Trophoblast cell (in vitro differentiated cells and primary cell): ENCODE results near the gene DDO.
A peak's percentile ranks its signal among the peaks of the same experiment; 100 is the strongest.

ENCODE experiments used
- DNase-seq, 2 donors: peaks; one replicate each; pipeline ENCODE4 v3.0.0-alpha.2; 2016
- H2AFZ ChIP-seq: 2 replicates; pipeline ENCODE4 v1.6.1; 2013; ENCODE audit warnings: low read length, moderate library complexity, mild to moderate bottlenecking; ENCODE audit not compliant: insufficient read depth, poor library complexity
- H2AK5ac ChIP-seq: 2 replicates; pipeline ENCODE4 v1.6.1; 2013; ENCODE audit warnings: mild to moderate bottlenecking, low read length
- H2BK120ac ChIP-seq: 2 replicates; pipeline ENCODE4 v1.6.1; 2013; ENCODE audit warnings: low read length, mild to moderate bottlenecking, moderate library complexity; ENCODE audit not compliant: insufficient read depth, poor library complexity
- H2BK12ac ChIP-seq: 2 replicates; pipeline ENCODE4 v1.6.1; 2013; ENCODE audit warnings: mild to moderate bottlenecking, low read length, moderate library complexity
- H2BK5ac ChIP-seq: 2 replicates; pipeline ENCODE4 v1.6.1; 2013; ENCODE audit warnings: low read length, low read depth, moderate library complexity, mild to moderate bottlenecking; ENCODE audit not compliant: poor library complexity
- H3K14ac ChIP-seq: 2 replicates; pipeline ENCODE4 v1.6.1; 2013; ENCODE audit warnings: mild to moderate bottlenecking, low read length
- H3K18ac ChIP-seq: 2 replicates; pipeline ENCODE4 v1.6.1; 2013; ENCODE audit warnings: mild to moderate bottlenecking, low read length
- H3K23ac ChIP-seq: 2 replicates; pipeline ENCODE4 v1.6.1; 2013; ENCODE audit warnings: low read length
- H3K27ac ChIP-seq: 2 replicates; pipeline ENCODE4 v1.5.1; 2013; ENCODE audit warnings: low read depth, mild to moderate bottlenecking, inconsistent platforms, low read length, moderate library complexity
- H3K27me3 ChIP-seq: 2 replicates; pipeline ENCODE4 v1.6.1; 2013; ENCODE audit warnings: inconsistent platforms, mild to moderate bottlenecking, low read length, moderate library complexity; ENCODE audit not compliant: insufficient read depth
- H3K36me3 ChIP-seq, 2 experiments: 1 replicate in 1 of 2; 2 replicates in 1 of 2; pipeline ENCODE4 v1.6.1; 2013; ENCODE audit warnings: low read length in 2 of 2, mild to moderate bottlenecking in 2 of 2, moderate library complexity in 1 of 2; ENCODE audit not compliant: insufficient read depth in 2 of 2, control insufficient read depth in 1 of 2
- H3K4ac ChIP-seq: 2 replicates; pipeline ENCODE4 v1.6.1; 2013; ENCODE audit warnings: low read depth, mild to moderate bottlenecking, low read length, moderate library complexity
- H3K4me1 ChIP-seq, 2 experiments: 1 replicate in 1 of 2; 2 replicates in 1 of 2; pipeline ENCODE4 v1.6.1; 2013; ENCODE audit warnings: low read length in 2 of 2, mild to moderate bottlenecking in 2 of 2, moderate library complexity in 1 of 2; ENCODE audit not compliant: insufficient read depth in 2 of 2, control insufficient read depth in 1 of 2
- H3K4me2 ChIP-seq: 2 replicates; pipeline ENCODE4 v1.6.1; 2013; ENCODE audit warnings: inconsistent platforms, mild to moderate bottlenecking, low read length, moderate library complexity
- H3K4me3 ChIP-seq: 2 replicates; pipeline ENCODE4 v1.5.1; 2013; ENCODE audit warnings: mild to moderate bottlenecking, low read depth, low read length, inconsistent platforms
- H3K79me1 ChIP-seq: one replicate; pipeline ENCODE4 v1.6.1; 2013; ENCODE audit warnings: low read length
- H3K79me2 ChIP-seq: 2 replicates; pipeline ENCODE4 v1.6.1; 2013; ENCODE audit warnings: low read length, mild to moderate bottlenecking; ENCODE audit not compliant: control insufficient read depth, insufficient read depth, poor library complexity
- H3K9ac ChIP-seq: 2 replicates; pipeline ENCODE4 v1.6.1; 2013; ENCODE audit warnings: mild to moderate bottlenecking, low read length
- H3K9me3 ChIP-seq: 2 replicates; pipeline ENCODE4 v1.6.1; 2013; ENCODE audit warnings: low read depth, mild to moderate bottlenecking, control low read depth, inconsistent platforms, low read length; ENCODE audit not compliant: insufficient read depth
- H4K12ac ChIP-seq: 2 replicates; pipeline ENCODE4 v1.6.1; 2013; ENCODE audit warnings: low read depth, mild to moderate bottlenecking, low read length, moderate library complexity
- H4K8ac ChIP-seq: 2 replicates; pipeline ENCODE4 v1.6.1; 2013; ENCODE audit warnings: low read depth, mild to moderate bottlenecking, low read length, moderate library complexity
- H4K91ac ChIP-seq: one replicate; pipeline ENCODE4 v1.6.1; 2013; ENCODE audit warnings: low read depth, mild to moderate bottlenecking, low read length, moderate library complexity
- WGBS: extraction: QIAGEN DNeasy Blood & Tissue Kit; methylation state at CpG from one replicate; pipeline ENCODE4 v1.1.7; 2013; ENCODE audit warnings: missing lambda C conversion rate; ENCODE audit not compliant: insufficient read length, insufficient coverage; ENCODE audit errors: extremely low coverage; 5-methylcytosine and 5-hydroxymethylcytosine counted together

Gene DDO

DNA sequence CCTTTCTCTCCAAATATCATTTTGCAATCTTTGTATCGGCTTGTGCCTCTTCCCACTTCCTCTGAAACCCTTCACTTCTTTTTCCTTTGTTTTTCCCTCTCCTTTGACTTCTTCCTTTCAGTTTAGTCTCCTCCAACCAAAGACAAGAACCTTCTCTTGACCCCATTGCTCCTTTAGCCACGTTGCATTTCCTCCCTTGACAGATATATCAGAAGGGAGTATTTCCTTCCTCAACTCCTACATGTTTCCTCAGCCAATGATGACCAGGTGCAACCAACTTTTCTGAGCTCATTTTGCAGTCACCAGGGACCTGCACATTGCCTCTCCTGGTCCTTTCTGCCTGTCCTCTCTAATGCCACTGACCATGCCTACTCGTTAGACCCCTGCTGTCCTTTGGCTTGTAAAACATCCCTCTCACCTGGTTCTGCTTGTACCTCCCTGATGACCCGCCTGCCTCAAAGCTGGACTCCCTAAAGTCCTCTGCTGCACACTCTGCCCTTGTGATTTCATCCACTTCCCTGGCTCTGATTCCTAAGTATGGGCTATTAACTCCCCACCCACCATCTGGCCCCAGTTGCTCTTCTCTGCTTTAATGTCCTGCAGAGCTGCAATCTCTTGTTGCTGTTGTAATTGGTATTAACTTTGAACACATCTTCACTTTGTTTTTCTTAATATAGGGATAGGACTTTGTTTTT is 33.6 kb upstream of the DDO start:
- H3K79me2 ChIP-seq: no peaks in the 10 kb centered on the region
- no peaks in the 10 kb centered on the region for H3K4me1 ChIP-seq
- H4K12ac ChIP-seq: no peak overlapping the region
- no peak overlapping the region for H3K14ac ChIP-seq
- no peak overlapping the region for H3K18ac ChIP-seq
- H3K4me3 ChIP-seq: peak overlapping the region; percentile 28
- no peaks in the 10 kb centered on the region for H3K27me3 ChIP-seq
- no peak overlapping the region for H2BK12ac ChIP-seq
- no peak overlapping the region for H3K4ac ChIP-seq
- H3K27ac ChIP-seq: no peak overlapping the region
- WGBS: no CpG with 5 or more reads among the region's 4 CpGs
- H2BK5ac ChIP-seq: no peak overlapping the region
- H2AFZ ChIP-seq: no peak overlapping the region
- H2BK120ac ChIP-seq: no peak overlapping the region
- H4K91ac ChIP-seq: no peak overlapping the region
- peaks cover 1% of the 10 kb centered on the region for H3K9me3 ChIP-seq
- no peak for DNase-seq
- no peak overlapping the region for H4K8ac ChIP-seq
- H3K4me2 ChIP-seq: no peak overlapping the region
- H3K36me3 ChIP-seq: no peaks in the 10 kb centered on the region
- no peak overlapping the region for H3K9ac ChIP-seq
- no peak overlapping the region for H3K23ac ChIP-seq
- no peaks in the 10 kb centered on the region for H3K79me1 ChIP-seq
- H2AK5ac ChIP-seq: no peak overlapping the region

DNA sequence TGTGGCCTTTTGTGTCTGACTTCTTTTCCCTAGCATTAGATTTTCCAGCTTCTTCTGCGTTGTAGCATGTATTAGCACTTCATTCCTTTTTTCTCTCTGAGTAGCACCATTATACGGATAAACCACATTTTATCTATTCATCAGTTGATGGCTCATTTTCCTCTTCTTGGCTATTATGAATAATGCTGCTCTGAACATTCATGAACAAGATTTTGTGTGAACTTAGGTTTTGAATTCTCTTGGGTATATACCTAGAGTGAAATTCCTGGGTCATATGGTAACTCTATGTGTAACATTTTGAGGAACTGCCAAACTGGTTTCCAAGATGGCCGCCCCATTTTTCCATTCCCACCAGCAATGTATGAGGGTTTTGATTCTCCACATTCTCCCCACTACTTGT is 32.4 kb upstream of the DDO start:
- Histone ChIP-seq H2BK12ac (no peak overlapping the region), H2BK5ac (no peak overlapping the region), H3K18ac (no peak overlapping the region), H3K9me3 (peaks cover 1% of the 10 kb centered on the region), H3K9ac (no peak overlapping the region), H3K4me2 (no peak overlapping the region), H3K36me3 (no peaks in the 10 kb centered on the region), H4K91ac (no peak overlapping the region), H4K8ac (no peak overlapping the region), H3K23ac (no peak overlapping the region), H3K27ac (no peak overlapping the region), H4K12ac (no peak overlapping the region), H3K4me3 (no peak overlapping the region), H2AFZ (no peak overlapping the region), H3K79me1 (no peaks in the 10 kb centered on the region), H3K4me1 (no peaks in the 10 kb centered on the region), H3K4ac (no peak overlapping the region), H3K14ac (no peak overlapping the region), H3K79me2 (no peaks in the 10 kb centered on the region), H2BK120ac (no peak overlapping the region), H3K27me3 (no peaks in the 10 kb centered on the region), H2AK5ac (no peak overlapping the region)
- WGBS: no CpG with 5 or more reads among the region's 3 CpGs
- no peak for DNase-seq

DNA sequence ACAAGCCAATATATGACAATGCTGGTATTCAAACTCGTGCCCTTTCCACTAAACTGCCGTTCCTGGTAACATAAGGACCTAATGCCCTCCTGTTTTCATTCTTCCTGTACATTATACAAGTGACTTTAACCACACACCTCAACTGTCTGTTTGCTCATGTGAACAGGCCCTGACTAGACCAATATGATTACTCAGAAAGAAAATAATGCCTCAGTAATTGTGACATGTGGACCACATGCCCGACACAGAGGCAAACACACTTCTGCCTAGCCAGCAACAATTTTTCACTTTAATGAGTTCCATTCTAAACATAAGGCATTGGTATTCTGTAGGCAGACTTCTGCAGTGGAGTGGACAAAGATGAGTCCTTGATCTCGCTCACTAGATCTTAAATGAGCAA is 31.0 kb upstream of the DDO start:
- Histone ChIP-seq H2BK5ac (no peak overlapping the region), H3K9me3 (peaks cover 1% of the 10 kb centered on the region), H3K36me3 (no peaks in the 10 kb centered on the region), H2BK12ac (no peak overlapping the region), H3K27ac (no peak overlapping the region), H3K23ac (no peak overlapping the region), H3K18ac (no peak overlapping the region), H3K79me1 (no peaks in the 10 kb centered on the region), H2BK120ac (no peak overlapping the region), H4K91ac (no peak overlapping the region), H4K8ac (no peak overlapping the region), H3K4me2 (no peak overlapping the region), H2AFZ (no peak overlapping the region), H3K4me1 (no peaks in the 10 kb centered on the region), H3K79me2 (no peaks in the 10 kb centered on the region), H3K9ac (no peak overlapping the region), H3K4me3 (no peak overlapping the region), H3K4ac (no peak overlapping the region), H2AK5ac (no peak overlapping the region), H4K12ac (no peak overlapping the region), H3K14ac (no peak overlapping the region), H3K27me3 (no peaks in the 10 kb centered on the region)
- DNase-seq: no peak
- no CpG with 5 or more reads among the region's 4 CpGs for WGBS

DNA sequence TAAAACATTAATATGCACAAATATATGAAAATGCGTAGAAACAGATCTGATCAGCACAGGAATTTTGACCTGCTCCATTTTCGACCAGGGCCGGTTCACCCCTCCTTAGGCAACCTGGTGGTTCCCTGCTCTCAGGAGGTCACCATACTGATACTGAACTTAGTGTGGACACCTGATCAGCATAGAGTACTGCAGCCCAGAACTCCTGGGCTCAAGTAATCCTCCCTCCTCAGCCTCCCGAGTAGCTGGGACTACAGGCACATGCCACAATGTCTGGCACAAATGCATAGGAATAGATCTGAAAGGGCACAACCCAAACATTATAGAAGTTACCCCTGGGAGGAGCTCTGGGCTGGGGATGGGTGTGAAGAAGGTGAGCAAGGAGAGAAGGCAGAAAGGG is 24.7 kb upstream of the DDO start:
- Histone ChIP-seq H3K23ac (no peak overlapping the region), H3K4me3 (no peak overlapping the region), H3K14ac (no peak overlapping the region), H3K27me3 (no peaks in the 10 kb centered on the region), H3K18ac (no peak overlapping the region), H3K4ac (no peak overlapping the region), H2BK12ac (no peak overlapping the region), H4K91ac (no peak overlapping the region), H4K12ac (no peak overlapping the region), H3K9me3 (no peaks in the 10 kb centered on the region), H3K4me1 (no peaks in the 10 kb centered on the region), H3K9ac (peak overlapping the region; percentile 8), H2AK5ac (no peak overlapping the region), H2AFZ (no peak overlapping the region), H3K4me2 (no peak overlapping the region), H3K36me3 (no peaks in the 10 kb centered on the region), H3K27ac (no peak overlapping the region), H4K8ac (no peak overlapping the region), H3K79me1 (no peaks in the 10 kb centered on the region), H2BK5ac (no peak overlapping the region), H3K79me2 (no peaks in the 10 kb centered on the region), H2BK120ac (no peak overlapping the region)
- DNase-seq: no peak
- WGBS: no CpG with 5 or more reads among the region's 4 CpGs
